OCI-LY7 (cell line): ENCODE results near the gene BCAR3. TPM values are rescaled to one million over a fixed set of nuclear protein-coding genes. Genes with fewer than 3 reads are reported as not detected.

Experiments used
- BruUV-seq: library from RNA; stranded (reverse); fragments of 400-500 nt; replicated peaks from 2 replicates; lab custom pipeline; 2021; lab: Mats Ljungman, UMichigan
- CTCF ChIA-PET: fragments of 300-600 bp; sonication (Branson Sonifier 250); formaldehyde crosslinking; loops from one replicate; lab custom pipeline; 2022; ENCODE audit warnings: antibody characterized with exemption; ENCODE audit not compliant: unreplicated experiment; lab: Charles Lee
- POLR2A ChIA-PET: fragments of 300-600 bp; sonication (Branson Sonifier 250); formaldehyde crosslinking; loops from one replicate; lab custom pipeline; 2022; ENCODE audit warnings: antibody characterized with exemption; lab: Charles Lee
- DNase-seq: peaks from one replicate; pipeline ENCODE4 v3.0.0-alpha.2; 2015; ENCODE audit warnings: low spot score
- H2AFZ ChIP-seq: fragments of 200-600 bp; sonication (generic), shearing (Covaris generic); 2 replicates; pipeline ENCODE4 v1.6.1; 2014; ENCODE audit warnings: mild to moderate bottlenecking, antibody characterized with exemption, low read length, moderate library complexity
- H3K27ac ChIP-seq: fragments of 200-600 bp; sonication (generic); 2 replicates; pipeline ENCODE4 v1.5.1; 2014; ENCODE audit warnings: mixed run types, low read depth, mild to moderate bottlenecking, moderate library complexity, low read length, inconsistent platforms; ENCODE audit not compliant: poor library complexity, severe bottlenecking
- H3K36me3 ChIP-seq: fragments of 200-600 bp; sonication (generic); 2 replicates; pipeline ENCODE4 v1.6.1; 2014; ENCODE audit warnings: mild to moderate bottlenecking, antibody characterized with exemption, low read length, moderate library complexity, mixed read lengths; ENCODE audit not compliant: insufficient read depth
- H3K4me1 ChIP-seq: fragments of 200-600 bp; sonication (generic); 2 replicates; pipeline ENCODE4 v1.5.1; 2014; ENCODE audit warnings: mild to moderate bottlenecking, low read length; ENCODE audit not compliant: insufficient read depth, poor library complexity, severe bottlenecking
- H3K4me2 ChIP-seq: fragments of 200-600 bp; sonication (generic); 2 replicates; pipeline ENCODE4 v1.6.1; 2014; ENCODE audit warnings: mild to moderate bottlenecking, low read length
- H3K4me3 ChIP-seq: fragments of 200-600 bp; sonication (generic); 2 replicates; pipeline ENCODE4 v1.5.1; 2014; ENCODE audit warnings: mild to moderate bottlenecking, low read depth, low read length; ENCODE audit not compliant: poor library complexity, severe bottlenecking
- H3K79me2 ChIP-seq: fragments of 200-600 bp; sonication (generic); 2 replicates; pipeline ENCODE4 v1.6.1; 2016; ENCODE audit warnings: low read depth, mild to moderate bottlenecking, low read length, moderate library complexity, mixed read lengths; ENCODE audit not compliant: insufficient read depth
- H3K9me2 ChIP-seq: fragments of 200-600 bp; sonication (generic); 2 replicates; pipeline ENCODE4 v1.6.1; 2016; ENCODE audit warnings: mild to moderate bottlenecking, low read length, mixed read lengths; ENCODE audit not compliant: insufficient read depth
- H3K9me3 ChIP-seq: fragments of 200-600 bp; sonication (generic); 2 replicates; pipeline ENCODE4 v1.6.1; 2014; ENCODE audit warnings: mild to moderate bottlenecking, mixed run types, low read length, mixed read lengths
- H4K20me1 ChIP-seq: fragments of 200-600 bp; sonication (generic); 2 replicates; pipeline ENCODE4 v1.6.1; 2014; ENCODE audit warnings: mild to moderate bottlenecking, antibody characterized with exemption, low read length, moderate library complexity, mixed read lengths; ENCODE audit not compliant: insufficient read depth
- EZH2phosphoT487 ChIP-seq: fragments of 200-600 bp; sonication (generic); IDR thresholded peaks from 2 replicates; pipeline ENCODE4 v1.6.1; 2018; ENCODE audit warnings: low read depth, borderline replicate concordance, mild to moderate bottlenecking, mixed run types, antibody characterized with exemption, low read length, moderate library complexity, mixed read lengths
- intact Hi-C: fragments of 100-400 bp; cut with micrococcal nuclease; formaldehyde crosslinking; loops from one replicate; pipeline ENCODE4 v1.10.0; 2022; ENCODE audit not compliant: unreplicated experiment
- total RNA-seq, 2 experiments: library from RNA; depleted of rRNA in 1 of 2; stranded (reverse); fragments of >200 nt in 1 of 2; shearing (Covaris generic) in 1 of 2; gene quantifications; 2 replicates each; pipeline ENCODE4 v1.2.3, GENCODE V29; 2014 to 2022
- TF ChIP-seq, protein P1 (sequence below): fragments of 200-600 bp; sonication (generic); conservative IDR thresholded peaks from 2 replicates; pipeline ENCODE4 v1.5.1; 2014; ENCODE audit warnings: mild to moderate bottlenecking, antibody characterized with exemption, low read length, moderate library complexity, mixed read lengths

Gene BCAR3
- total RNA-seq, 2 experiments from 2014 or later = 16.3 to 24.2 TPM

DNA sequence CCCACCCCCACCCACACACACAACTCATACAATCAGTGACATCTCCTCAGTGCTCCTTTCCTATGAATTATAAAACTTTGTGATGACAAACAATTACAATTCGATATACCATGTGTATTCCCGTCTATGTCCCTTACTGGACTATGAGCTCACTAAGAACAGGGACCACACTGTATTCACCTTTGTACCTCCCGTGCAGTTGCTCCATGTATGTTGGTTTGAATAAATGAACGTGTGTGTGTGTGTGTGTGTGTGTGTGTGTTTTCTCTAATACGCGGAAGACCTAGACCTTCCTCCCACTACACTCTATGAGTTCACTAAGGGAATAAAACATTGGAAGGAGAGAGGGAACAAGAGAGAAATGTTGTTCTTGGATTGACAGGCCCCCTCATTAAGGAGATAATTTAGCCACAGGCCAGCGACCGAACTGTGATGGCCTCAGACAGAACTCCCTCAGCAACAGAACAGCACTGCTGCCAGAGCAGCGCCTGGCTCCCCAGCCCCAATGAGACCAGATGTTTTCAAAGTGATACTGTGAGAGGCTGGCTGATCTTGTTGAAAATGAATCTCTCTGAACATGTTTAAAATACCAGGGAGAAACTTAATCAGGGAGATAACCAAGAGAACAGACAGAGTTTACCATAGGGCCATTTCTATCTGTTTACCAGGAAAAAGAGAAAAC, 21.7 kb downstream of the BCAR3 start:
- Histone ChIP-seq H3K79me2 (peaks cover 6% of the 10 kb centered on the region; the same call in 1 of the 2 replicates), H3K9me2 (no peaks in the 10 kb centered on the region), H2AFZ (no peak overlapping the region), H3K4me1 (no peaks in the 10 kb centered on the region), H4K20me1 (no peaks in the 10 kb centered on the region), H3K4me2 (no peak overlapping the region), H3K36me3 (peaks cover 76% of the 10 kb centered on the region), H3K9me3 (no peaks in the 10 kb centered on the region), H3K27ac (no peak overlapping the region), H3K4me3 (no peak overlapping the region)
- ChIA-PET POLR2A (interaction anchor here (1.0 to 3.6 kb wide), 4 partner anchors 9 to 36 kb away, joined by 3 to 22 read pairs (median 4); no protein-coding TSS in a partner anchor), CTCF (no interaction called here)
- no peak for DNase-seq
- intact Hi-C loops = loop anchor here (2.0 kb wide), 1 partner anchor 21 kb away; the partner anchor contains the start of gene BCAR3
- TF ChIP-seq, protein P1, sequence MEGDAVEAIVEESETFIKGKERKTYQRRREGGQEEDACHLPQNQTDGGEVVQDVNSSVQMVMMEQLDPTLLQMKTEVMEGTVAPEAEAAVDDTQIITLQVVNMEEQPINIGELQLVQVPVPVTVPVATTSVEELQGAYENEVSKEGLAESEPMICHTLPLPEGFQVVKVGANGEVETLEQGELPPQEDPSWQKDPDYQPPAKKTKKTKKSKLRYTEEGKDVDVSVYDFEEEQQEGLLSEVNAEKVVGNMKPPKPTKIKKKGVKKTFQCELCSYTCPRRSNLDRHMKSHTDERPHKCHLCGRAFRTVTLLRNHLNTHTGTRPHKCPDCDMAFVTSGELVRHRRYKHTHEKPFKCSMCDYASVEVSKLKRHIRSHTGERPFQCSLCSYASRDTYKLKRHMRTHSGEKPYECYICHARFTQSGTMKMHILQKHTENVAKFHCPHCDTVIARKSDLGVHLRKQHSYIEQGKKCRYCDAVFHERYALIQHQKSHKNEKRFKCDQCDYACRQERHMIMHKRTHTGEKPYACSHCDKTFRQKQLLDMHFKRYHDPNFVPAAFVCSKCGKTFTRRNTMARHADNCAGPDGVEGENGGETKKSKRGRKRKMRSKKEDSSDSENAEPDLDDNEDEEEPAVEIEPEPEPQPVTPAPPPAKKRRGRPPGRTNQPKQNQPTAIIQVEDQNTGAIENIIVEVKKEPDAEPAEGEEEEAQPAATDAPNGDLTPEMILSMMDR = no peak
- TF ChIP-seq EZH2phosphoT487 = no peak
- no TSS peak for BruUV-seq

DNA sequence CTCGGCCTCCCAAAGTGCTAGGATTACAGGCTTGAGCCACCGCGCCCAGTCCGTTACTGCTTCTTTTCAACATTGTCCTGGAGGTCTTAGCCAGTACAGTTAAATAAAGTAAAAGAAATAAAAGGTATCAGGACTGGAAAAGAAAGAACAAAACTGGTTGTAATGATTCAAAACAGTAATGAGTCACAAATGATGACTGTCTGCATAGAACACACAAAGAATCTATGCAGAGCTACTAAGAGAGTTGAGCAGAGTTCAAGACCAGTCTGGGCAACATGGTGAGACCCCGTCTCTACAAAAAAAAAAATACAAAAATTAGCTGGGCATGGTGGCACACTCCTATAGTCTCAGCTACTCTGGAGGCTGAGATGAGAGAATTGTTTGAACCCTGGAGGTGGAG, 23.4 kb downstream of the BCAR3 start:
- Histone ChIP-seq H3K79me2 (peaks cover 6% of the 10 kb centered on the region; the same call in 1 of the 2 replicates), H3K4me2 (no peak overlapping the region), H4K20me1 (no peaks in the 10 kb centered on the region), H3K27ac (no peak overlapping the region), H3K36me3 (peaks cover 72% of the 10 kb centered on the region), H3K9me3 (no peaks in the 10 kb centered on the region), H3K4me3 (no peak overlapping the region), H3K9me2 (no peaks in the 10 kb centered on the region), H3K4me1 (no peaks in the 10 kb centered on the region), H2AFZ (no peak overlapping the region)
- no TSS peak for BruUV-seq
- POLR2A ChIA-PET = interaction anchor here (0.9 kb wide), 1 partner anchor 307 kb away, joined by 3 read pairs; no protein-coding TSS in a partner anchor
- CTCF ChIA-PET = no interaction called here
- TF ChIP-seq, protein P1 = no peak
- no peak for TF ChIP-seq EZH2phosphoT487
- DNase-seq = no peak
- intact Hi-C loops = no loop called here

DNA sequence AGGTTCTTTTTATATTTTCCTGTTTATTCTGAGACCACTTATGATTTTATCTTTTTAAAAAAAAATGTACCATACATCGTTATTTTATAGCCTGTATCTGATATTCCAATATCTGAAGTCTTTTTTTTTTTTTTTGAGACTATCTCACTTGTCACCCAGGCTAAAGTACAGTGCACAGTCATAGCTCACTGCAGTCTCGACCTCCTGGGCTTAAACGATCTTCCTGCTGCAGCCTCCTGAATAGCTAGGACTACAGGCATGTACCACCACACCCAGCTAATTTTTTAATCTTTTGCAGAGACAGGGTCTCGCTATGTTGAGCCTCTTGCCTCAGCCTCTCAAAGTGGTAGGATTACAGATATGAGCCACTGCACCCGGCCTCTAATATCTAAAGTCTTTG, 25.1 kb downstream of the BCAR3 start:
- Histone ChIP-seq H3K9me3 (no peaks in the 10 kb centered on the region), H3K4me2 (no peak overlapping the region), H3K4me1 (no peaks in the 10 kb centered on the region), H2AFZ (no peak overlapping the region), H3K79me2 (peaks cover 6% of the 10 kb centered on the region; the same call in 1 of the 2 replicates), H3K9me2 (no peaks in the 10 kb centered on the region), H3K4me3 (no peak overlapping the region), H3K27ac (no peak overlapping the region), H4K20me1 (no peaks in the 10 kb centered on the region), H3K36me3 (peaks cover 55% of the 10 kb centered on the region)
- no TSS peak for BruUV-seq
- ChIA-PET POLR2A (interaction anchor here (0.6 kb wide), 2 partner anchors 111 to 247 kb away, joined by 3 to 5 read pairs; no protein-coding TSS in a partner anchor), CTCF (no interaction called here)
- TF ChIP-seq EZH2phosphoT487 = no peak
- TF ChIP-seq, protein P1 = no peak
- no peak for DNase-seq
- intact Hi-C loops = no loop called here
